ENCODE data around the gene GZMH. TPM values are rescaled to one million over a fixed set of nuclear protein-coding genes. Genes with fewer than 3 reads are reported as not detected.

Gene GZMH, protein sequence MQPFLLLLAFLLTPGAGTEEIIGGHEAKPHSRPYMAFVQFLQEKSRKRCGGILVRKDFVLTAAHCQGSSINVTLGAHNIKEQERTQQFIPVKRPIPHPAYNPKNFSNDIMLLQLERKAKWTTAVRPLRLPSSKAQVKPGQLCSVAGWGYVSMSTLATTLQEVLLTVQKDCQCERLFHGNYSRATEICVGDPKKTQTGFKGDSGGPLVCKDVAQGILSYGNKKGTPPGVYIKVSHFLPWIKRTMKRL
- 1 to 10 TPM; 2.8 to 3.0 TPM for total RNA-seq

GRCh38 chr14:24609655-24610344 is at the start of gene GZMH:
Gene GZMH (minus strand): TSS chr14:24609685. CDS start chr14:24609613, 72 bp downstream.

DNA sequence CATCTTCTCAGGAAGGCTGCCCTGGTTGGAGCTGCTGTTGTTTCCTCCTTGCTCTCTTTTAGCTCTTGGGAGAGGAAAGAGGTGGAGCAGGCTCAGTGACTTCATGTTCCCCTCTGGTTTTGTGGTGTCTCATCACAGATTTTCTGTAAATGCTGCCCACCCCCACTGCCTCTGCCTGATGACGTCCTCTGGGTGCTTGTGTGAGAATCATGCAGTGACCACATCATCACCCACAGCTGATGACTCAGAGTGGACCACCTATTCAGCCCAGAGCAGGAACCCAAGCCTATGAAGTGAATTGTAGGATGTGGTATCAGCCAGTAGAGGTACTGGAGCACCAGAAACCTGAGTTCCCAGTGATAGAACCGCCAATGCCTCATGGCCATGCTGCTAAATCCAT is 24.7 kb upstream of the GZMH start, which contains the start of gene GZMB:
Gene GZMB (minus strand): TSS at position 33 of the 400 bp plus-strand sequence. CDS start 30 bp downstream, at position 3.

DNA sequence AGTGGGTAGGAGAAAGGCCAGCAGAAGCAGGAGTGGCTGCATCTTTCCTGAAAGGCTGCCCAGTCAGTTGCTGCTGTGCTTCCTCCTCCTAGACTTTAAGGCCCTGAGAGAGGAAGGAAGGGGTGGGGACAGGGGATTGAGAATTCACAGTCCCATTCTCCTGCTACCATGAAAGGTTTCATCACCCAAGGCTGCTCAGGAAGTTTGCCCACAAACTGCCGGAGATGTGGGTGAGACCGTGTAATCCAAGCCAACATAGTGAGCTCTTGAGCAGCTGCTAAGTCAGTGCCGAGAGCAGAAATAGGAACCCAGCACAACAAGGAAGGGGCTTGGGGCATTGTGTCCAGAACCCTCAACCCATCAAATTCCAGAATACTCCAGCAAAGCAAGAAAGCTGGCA is 33.3 kb downstream of the GZMH start, which contains the start of gene CTSG:
Gene CTSG (minus strand): TSS at position 69 of the 400 bp plus-strand sequence. CDS start 27 bp downstream, at position 42.

Other genes with a start within 250 kb of the GZMH start
- not detected for gene NFATC4, start 241.5 kb downstream of the GZMH start, total RNA-seq
- under 1 TPM; 0.10 to 0.26 TPM for gene NYNRIN, start 210.7 kb downstream of the GZMH start, total RNA-seq
- gene CBLN3, start 180.0 kb downstream of the GZMH start, total RNA-seq, result 1 to 10 TPM; 4.5 to 6.6 TPM
- 10 to 100 TPM; 75.8 to 78.6 TPM for gene KHNYN, start 179.7 kb downstream of the GZMH start, total RNA-seq
- 10 to 100 TPM; 70.3 to 75.4 TPM for gene SDR39U1, start 166.9 kb downstream of the GZMH start, total RNA-seq
- gene CMA1, start 101.4 kb downstream of the GZMH start, total RNA-seq, result not detected
- gene CTSG, start 33.4 kb downstream of the GZMH start, total RNA-seq, result under 1 TPM; 0.23 to 0.36 TPM
- 10 to 100 TPM; 61.9 to 62.7 TPM for gene GZMB, start 24.5 kb upstream of the GZMH start, total RNA-seq

All from activated naive CD4-positive, alpha-beta T cell treated with anti-CD3 and anti-CD28 coated beads, Interleukin-2, amount 10 ng/mL, durations not matched to agents 5 hours and 36 hours (primary cell).